Fibroblast of peridontal ligament (primary cell): ENCODE results near the gene FLAD1.

Experiments
- DNase-seq: peaks from one replicate; pipeline ENCODE4 v3.0.0-alpha.2; 2010; ENCODE audit errors: extremely low read depth

Gene FLAD1

DNA sequence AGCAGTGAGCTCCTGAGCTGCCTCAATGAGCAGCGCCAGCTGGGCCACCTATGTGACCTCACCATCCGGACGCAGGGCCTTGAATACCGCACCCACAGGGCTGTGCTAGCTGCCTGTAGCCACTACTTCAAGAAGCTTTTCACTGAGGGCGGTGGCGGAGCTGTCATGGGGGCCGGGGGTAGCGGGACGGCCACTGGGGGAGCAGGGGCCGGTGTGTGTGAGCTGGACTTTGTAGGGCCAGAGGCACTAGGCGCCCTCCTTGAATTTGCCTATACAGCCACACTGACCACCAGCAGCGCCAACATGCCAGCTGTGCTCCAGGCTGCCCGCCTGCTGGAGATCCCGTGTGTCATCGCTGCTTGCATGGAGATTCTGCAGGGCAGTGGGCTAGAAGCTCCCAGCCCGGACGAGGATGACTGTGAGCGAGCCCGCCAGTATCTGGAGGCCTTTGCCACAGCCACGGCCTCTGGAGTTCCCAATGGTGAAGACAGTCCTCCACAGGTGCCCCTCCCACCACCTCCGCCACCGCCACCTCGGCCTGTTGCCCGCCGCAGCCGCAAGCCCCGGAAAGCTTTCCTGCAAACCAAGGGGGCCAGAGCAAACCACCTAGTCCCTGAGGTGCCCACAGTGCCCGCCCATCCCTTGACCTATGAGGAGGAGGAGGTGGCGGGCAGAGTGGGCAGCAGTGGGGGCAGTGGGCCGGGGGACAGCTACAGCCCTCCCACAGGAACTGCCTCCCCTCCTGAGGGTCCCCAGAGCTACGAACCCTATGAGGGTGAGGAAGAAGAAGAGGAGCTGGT lies 31.8 kb downstream of the FLAD1 start:
- DNase-seq: no peak

DNA sequence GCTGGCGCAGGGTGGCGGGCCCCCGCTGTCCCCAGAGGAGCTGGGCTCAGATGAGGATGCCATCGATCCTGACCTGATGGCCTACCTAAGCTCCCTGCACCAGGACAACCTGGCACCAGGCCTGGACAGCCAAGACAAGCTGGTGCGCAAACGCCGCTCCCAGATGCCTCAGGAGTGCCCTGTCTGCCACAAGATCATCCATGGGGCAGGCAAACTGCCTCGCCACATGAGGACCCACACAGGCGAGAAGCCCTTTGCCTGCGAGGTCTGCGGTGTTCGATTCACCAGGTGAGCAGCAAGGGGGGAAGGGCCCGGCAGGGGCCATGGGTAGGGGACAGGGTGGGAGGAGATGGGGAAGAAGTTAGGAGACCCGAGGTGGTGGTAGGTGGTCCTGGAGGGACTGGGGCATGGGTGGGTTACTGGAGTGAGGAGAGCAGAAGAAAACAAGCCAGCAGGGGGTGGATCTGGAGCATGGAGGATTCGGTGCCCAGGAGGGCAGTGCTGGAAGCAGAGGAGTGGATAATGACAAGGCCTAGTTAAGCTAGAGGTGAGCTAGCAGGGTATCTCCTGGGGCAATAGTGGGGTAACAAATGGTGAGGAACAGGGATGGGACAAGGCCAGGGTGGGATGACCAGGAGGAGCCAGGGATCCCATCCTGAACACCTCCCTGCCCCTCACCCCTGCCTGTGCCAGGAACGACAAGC lies 32.5 kb downstream of the FLAD1 start:
- no peak for DNase-seq

DNA sequence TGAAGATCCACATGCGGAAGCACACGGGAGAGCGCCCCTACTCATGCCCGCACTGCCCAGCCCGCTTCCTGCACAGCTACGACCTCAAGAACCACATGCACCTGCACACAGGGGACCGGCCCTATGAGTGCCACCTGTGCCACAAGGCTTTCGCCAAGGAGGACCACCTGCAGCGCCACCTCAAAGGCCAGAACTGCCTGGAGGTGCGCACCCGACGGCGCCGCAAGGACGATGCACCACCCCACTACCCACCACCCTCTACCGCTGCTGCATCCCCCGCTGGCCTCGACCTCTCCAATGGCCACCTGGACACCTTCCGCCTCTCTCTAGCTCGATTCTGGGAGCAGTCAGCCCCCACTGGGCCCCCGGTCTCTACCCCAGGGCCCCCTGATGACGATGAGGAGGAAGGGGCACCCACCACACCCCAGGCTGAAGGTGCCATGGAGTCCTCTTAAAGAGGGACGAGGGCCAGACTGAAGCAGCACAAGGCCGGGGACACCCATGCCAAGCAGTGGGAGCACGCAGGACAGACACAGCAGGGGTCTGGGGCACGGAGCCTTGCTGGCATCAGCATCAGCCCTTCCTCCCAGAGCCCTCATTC lies 33.2 kb downstream of the FLAD1 start:
- DNase-seq: no peak

DNA sequence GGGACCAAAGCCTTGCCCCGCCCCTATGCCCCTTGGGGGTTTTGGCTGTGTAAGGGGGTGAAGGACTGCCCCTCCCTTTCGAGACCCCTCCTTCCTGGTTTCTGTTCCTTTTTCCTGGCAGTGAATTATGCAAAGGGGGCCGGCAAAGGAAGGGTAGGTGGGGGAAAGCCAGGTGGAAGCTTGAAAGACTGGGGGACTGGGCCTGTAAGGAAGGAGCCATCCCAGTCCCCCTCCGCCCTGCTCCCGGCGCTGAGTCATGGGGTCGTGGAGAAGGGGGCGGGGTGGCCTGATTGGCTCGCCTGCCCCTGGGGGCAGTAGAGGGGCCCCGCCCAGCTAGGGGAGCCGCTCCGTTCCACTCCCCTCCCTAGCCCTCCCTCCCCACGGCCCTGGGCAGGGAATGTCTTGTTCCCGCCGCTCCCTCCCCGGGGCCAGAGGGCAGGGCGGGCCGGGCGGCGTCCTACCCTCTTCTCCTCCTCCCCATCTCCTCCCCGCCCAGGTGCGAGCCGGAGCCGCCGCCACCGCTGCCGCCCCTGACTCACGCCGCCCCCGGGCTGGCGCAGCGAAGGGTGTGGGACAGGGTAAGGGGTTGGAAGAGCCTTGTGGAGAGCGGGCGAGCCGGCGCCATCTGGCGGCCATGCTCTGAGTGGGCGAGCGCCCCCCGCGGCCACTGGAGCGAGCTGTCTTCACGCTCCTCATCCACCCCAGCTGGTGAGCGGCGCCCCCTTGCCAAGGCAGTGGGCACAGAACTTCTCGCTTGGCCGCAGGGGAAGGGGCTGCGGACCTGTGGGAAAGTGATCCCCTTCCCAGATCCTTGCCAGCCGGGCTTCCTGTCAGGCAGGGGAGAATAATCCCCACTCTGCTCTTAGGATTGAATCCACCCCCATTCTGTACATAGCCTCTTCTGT lies 34.1 kb downstream of the FLAD1 start:
- peak; percentile 80 for DNase-seq

DNA sequence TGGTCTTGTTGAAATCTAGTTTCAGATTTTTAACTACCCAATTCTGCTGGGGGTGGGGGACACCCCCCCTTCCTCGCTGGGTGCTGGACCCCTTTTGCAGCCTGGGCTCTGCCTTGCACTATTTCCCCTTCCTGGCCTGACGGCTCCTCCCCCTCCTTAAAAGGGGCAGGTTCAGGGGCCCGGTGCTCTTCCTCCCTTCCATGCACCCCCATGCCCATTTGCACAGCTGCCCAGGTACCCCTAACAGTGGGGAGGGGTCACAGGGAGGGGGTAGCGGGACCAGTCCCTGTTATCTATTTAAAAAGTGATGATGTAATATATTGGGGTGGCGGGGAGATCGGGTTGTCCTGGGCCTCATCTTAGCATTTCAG lies 34.8 kb downstream of the FLAD1 start:
- no peak for DNase-seq

DNA sequence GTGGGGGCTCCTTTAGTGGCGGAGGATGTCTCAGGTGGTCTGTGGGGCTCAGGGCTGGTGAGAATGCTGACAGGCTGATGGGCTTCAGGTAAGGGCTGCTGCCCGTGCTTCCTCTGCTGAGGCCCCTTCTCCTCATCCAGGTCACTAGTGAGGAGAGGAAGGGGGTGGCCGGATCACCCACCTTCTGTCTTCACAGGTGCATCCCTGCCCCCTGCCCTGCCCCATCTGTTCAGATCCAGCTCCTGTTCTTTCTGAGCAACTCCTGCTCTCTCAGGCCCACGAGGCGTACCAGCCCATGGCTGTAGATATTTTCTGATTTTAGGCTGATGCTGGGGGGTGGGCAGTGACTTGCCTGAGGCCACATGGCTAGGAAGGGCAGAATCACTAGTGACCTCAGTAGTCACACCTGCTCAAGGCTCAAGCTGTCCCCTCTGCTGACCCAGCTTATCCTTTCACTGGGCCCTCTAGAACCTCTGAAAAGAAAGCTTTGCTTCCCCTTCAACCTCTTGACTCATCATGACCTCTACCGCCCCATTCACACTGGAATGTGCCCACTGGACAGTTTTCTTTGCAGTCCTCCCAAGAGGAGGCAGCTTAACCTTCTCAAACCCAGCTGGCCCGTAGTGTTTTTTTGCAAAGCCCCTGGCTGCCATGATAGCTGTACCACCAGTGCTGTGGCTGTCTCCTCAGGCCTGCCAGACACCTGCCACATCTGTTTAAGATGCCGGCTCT lies 35.6 kb downstream of the FLAD1 start:
- peak; percentile 7 for DNase-seq

DNA sequence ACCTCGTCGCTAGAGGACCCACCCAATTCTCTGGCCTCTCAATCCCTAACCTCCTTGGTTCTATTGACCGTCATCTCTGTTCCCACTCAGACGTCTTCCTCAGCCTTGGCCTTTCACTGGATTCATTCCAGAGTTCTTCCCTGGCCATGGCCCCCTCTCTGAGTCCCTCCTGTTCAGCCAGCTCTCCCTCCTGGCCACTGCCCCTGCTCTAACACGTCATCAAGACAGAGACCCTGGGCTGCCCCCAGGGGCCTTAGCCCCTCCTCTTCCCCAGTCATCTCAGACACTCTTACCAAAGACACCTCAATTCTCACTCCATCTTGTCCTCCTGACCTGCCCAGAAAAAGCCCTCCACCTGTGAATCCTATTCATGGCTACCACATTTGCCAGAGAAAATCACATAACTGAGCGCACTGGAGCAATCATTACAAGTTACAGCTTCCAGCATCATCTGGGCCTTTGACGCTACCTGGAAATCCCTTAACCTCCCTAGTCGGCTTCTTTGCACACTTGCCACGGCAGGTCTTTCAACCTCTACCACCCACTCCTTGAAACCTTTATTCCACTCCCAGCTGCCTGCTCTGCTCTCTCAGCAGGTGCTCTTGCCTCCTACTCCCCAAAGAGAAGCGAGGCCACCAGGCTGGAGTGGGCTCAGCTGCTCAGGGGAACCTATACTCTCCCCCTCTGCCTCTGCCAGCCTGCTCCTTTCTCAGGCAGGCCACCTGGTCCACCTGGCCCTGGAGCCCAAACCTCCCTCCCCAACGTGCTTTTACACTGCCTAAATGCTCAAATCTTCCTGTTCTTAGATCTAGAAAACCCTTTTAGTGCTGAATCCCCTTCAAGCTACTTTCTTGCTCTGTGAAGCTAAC lies 36.5 kb downstream of the FLAD1 start:
- no peak for DNase-seq

DNA sequence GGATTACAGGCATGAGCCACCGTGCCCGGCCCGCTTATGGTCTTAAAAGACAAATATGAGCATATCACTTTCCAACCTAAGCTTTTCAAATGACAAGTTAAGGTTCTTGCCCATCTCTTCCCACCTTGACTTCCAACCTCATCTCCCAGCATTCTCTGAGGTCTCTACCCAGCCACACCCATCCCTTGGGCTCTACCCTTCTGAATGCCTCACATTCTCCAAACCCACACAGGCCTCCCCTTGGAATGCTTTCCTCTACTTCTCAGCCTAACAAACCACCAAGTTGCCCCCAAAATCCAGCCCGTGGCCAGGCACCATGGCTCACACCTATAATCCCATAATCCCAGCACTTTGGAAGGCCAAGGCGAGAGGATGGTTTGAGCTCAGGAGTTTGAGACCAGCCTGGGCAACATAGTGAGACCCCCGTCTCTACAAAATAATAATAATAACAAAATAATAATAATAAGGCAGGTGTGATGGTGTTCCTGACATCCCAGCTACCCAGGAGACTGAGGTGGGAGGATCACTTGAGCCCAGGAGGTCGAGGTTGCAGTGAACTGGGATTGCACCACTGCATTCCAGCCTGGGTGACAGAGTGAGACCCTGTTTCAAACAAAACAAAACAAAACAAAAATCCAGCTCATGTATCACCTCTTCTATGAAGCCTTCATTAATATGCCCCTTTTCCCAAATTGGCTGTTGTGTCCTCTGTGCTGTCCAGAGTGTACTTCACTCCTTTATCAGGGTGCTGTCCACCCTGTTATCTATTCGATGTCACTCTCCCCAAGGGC lies 39.2 kb downstream of the FLAD1 start:
- no peak for DNase-seq

DNA sequence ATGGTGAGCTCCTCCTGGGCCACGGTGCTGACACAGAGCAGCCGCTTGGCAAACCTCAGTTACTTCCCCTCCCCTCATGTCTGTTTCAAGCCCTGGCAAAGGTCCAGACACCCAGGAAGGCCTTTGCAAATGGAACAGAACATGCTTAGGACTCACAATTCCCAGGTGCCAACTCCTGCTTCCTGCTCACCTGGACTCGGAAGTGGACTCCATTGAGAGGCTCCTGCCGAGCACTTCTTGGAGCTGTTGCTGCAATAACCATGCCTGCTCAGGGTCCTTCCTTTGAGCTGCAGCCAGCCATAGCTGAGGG lies 39.7 kb downstream of the FLAD1 start:
- no peak for DNase-seq

DNA sequence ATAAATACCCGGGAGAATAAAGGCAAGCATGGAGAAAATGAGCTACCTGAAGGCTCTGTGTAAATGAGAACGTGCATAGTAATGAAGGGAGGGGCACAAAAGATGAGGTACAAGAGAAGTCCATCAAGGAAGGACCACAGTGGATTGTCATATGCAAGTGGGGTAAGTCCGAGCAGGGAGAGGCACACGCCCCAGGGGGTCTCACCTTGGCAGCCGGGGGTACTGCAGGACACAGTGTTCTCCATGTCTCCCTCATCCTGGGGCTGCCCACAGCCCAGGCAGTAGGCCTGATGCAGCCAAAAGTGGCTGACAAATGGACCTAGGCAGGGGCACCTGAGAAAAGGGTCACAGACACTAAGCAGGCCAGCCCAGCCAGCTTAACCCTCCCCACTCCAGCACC lies 40.5 kb downstream of the FLAD1 start:
- no peak for DNase-seq

DNA sequence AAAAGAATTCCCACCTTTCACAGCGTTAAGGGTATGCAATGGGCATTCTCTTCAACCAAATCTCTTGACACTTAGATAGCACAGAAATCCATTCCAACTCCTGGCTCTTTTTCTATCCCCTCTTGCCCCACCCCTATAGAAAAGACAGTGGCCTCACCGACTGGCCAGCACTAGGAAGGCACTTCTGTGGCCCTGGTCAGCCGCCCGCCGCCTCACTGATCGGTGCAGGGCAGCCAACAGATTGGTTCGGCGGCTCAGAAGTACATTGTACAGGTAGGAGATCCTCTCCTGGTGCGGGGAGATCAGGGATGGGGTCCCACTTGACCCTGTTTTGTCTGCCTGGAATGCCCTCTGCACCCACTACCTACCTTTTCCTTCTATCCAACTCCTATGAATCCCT lies 41.2 kb downstream of the FLAD1 start:
- no peak for DNase-seq

DNA sequence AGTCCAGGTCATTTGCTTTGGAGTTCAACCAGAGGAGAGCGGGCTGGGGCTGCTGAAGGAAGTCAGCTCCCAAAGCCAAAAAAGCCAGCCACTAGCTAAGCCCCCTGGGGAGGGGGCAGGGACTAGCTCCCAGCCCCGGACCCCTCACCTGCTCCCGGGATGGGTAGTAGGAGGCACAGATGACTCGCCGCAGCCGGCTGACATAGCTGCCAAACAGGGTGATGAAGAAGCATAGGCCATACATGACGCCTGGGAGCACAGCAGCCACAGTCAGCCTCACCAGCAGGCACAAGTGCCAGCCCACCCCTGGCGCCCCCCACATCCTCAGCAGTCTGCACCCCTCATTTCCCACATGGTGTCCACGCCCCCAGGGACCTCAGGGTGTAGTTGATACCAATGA lies 43.0 kb downstream of the FLAD1 start:
- DNase-seq: no peak

DNA sequence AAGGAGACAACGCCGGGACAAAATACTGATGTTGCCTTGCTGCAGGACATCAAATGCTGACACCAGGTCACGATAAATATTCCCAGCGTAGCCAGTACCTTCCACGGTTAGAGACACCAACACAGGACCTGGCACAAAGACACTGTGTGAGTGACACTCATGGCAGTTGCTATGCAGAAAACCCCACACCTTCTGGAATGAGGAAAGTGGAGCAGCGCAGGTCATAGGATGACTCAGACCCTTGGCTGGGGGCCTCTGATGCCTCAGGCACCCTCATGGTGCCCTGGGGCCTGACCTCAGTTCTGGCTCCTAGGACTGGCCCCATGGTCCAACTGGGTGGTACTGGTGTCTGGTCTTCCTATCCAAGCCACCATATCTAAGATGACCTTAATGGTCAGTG lies 43.4 kb downstream of the FLAD1 start:
- no peak for DNase-seq

DNA sequence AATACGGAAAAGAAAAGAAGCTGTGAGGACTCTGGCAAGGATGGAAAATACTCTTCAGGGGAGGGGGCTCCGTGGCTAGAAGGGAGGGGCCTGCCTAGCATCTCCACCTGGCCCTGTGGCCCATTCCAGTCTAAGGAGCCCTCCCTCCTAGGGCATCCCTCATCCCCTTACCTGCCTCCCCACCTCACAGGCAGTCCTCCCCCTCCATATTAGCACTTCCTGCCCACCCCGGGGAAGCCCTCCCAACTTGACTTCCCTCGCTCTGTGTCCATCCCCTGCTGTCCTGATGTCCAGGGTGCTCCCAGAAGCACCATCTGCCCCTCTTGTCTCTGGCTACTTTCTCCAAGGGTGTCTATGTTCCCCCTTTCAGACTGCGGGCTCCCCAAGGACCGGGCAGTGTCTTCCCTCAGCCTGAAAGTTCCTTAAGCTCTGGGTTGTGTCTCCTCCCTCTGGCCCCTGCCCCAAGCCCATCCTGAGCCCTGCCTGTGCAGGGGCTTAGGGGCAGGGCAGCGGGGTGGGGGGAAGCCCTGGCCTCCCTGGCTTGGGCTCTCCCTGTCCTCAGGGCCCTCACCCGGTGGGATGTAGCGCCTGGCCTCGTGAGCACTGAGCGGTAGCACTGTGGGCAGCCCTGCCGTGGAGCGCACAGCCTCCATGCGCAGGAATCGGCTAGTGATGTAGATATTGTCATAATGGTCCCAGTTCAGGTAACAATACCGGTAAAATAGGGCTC lies 46.5 kb downstream of the FLAD1 start:
- DNase-seq: no peak

DNA sequence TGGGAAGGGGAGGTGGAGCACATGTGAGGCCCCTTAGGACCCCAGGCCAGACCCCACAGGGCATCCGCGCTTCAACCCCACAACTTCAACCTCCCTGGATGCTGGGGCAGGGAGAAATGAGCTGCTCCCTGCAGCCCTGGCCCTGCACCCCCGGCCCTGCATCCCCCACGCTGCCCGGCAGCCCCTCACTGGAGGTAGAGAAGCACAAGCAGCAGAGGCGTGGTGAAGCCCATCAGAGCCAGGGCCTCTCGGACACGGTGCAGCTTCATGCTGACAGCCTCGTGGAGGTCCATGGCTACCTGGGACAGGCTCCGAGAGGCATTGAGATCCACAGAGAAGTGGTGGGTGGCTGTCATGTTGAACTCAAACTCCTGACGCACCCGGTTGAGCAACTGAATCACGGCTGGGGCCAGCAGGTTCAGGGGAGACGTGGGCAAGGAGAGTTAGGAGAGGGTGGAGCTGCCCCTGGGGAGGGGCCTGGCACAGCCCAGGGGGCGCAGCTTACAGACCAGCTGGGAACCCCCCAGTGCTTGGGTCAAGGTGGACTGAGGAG lies 47.2 kb downstream of the FLAD1 start:
- DNase-seq: no peak

DNA sequence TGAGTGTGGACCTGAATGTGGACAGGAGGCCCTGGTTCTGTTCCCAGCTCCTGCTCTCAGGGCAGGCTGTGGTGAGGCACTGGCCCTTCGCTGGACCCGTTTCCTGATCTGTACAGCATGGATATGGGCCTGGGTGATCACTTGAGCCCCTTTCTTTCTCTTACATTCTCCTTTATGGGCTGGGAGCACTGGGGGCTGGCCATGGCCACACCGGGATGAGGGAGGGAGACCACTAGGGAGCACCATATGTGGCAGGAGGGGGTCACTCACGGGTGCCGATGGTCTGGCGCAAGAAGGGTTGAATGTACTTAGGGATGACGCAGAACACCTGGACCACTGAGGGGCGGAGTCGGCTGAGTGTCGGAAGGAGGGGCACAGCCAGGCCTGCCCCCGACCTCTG lies 47.8 kb downstream of the FLAD1 start:
- DNase-seq: no peak

DNA sequence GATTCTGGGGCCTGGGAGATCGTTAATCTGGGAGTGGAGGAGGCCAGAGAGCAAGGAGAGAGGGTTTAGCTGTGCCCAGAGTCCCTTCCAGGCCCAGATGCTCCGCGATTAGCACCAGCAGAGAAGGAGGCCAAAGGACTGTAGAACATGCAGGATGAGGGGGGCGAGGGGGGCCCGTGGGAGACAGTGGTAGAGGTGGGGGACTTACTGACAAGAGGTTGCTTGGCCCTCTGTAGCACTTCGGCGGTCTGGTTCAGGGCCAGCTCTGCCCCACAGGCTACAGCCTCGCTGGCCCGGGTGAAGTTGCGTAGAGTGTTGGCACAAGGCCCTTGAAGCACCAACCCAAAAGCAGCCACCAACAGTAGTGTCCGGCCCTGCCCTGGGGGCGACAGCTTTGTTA lies 49.7 kb downstream of the FLAD1 start:
- DNase-seq: no peak

DNA sequence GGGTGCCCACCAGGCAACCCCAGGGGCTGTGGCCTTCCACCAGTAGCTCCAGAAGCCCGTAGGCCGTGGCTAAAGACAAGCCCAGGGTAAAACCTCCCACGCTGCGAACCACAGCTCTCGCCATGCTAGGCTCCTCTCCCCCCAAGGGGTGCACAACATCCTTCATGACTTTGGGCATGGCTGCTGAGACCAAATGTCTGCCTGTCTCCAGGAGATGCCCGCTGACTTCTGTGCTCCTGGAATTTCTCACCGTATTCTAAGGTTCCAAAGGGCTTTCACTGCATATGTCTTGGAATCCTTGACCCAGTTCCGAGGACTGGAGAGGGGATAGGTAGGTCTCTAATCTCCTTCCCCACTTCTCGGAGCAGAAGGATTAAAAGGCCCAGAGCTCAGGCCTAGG lies 50.4 kb downstream of the FLAD1 start, which contains the start of the genes DCST1 and DCST2:
Gene DCST1 (plus strand): TSS at position 301 of the 400 bp plus-strand sequence. CDS start 213 bp downstream, outside the sequence.
Gene DCST2 (minus strand): TSS at position 258 of the 400 bp plus-strand sequence. CDS start 80 bp downstream, at position 178.
- no peak for DNase-seq
